ENCODE results near the gene RAET1G.
"Not testable (repeated sequence)": the region's sequence is repeated elsewhere in the genome, so short reads cannot be mapped to it uniquely, and the experiment has no call there.

Gene RAET1G

GRCh38 chr6:149953934-149954327 is 31.0 kb upstream of the RAET1G start:
- DNase-seq (ENCODE audit: low read depth, low spot score): not testable (repeated sequence)

DNA sequence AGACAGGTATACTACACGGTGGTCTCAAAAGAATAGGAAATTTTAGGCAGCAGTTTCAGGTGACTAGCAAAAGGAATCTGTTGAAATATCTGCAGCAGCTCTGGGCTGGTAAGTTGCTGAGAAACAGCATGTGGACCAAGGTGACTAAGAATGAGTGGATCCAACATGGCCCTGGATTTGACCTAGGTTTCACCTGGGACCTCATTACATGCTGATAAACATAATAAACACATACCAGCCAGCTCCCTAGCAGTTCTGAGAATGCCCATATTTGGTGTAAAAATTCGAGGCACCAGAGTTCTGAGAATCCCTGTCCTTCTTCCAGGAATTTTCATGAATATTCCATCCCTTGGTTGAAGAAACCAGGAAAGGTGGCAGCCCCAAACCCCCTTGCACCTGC is 30.5 kb upstream of the RAET1G start:
- DNase-seq (ENCODE audit: low read depth, low spot score): not testable (repeated sequence)

DNA sequence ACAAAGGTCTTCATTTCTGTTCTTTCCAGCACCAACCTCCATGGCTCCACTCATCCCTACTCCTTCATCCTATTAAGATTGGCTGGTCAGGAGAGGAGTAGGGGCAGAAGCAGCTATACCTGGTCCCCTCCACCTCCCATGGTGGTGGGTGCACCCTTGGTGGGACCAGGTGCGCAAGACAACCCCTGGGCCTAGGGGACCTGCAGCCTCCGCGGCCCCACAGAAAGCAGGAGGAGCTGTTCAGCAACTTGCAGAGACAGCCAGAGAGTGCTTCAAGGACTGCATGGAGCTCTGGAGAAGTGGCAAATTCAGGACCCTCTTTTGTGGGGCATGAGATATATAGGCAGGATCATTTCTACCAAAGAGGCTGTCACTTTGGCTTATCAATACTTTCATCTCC is 28.7 kb upstream of the RAET1G start:
- DNase-seq (ENCODE audit: low read depth, low spot score): no peak

DNA sequence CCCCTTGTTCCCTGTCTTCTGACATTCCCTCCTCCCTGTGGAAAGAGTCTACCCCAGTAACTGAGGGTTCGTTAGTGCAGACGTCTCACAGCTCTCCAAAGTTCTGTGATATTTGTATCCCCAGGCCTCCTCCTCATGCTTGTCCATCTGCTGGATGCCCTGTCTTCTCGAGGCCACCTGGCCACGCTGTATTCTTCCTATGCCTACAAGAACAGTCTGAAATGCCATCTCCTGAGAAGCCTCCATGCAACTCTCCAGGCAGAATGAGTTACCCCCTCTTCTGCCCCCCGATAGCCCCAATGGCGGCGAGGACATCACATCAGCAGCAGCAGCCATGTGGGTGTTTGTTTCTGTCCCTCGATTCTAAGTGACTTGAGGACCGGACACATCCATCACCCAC is 28.2 kb upstream of the RAET1G start:
- no peak for DNase-seq (ENCODE audit: low read depth, low spot score)

- DNase-seq (ENCODE audit: low read depth, low spot score): no peak
These were observed 27.5 kb upstream of the RAET1G start for GRCh38 chr6:149950423-149950822.

DNA sequence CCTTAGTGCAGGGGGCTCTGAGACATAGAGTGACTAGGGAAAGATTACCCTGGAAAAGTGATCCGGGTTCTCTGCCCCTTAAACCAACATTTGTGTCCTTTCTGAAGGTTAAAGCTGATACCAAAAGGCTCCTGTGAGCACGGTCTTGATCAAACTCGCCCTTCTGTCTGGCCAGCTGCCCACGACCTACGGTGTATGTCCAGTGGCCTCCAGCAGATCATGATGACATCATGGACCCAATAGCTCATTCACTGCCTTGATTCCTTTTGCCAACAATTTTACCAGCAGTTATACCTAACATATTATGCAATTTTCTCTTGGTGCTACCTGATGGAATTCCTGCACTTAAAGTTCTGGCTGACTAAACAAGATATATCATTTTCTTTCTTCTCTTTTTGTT is 25.7 kb upstream of the RAET1G start:
- DNase-seq (ENCODE audit: low read depth, low spot score): no peak

- DNase-seq (ENCODE audit: low read depth, low spot score): no peak
These were observed 25.1 kb upstream of the RAET1G start for GRCh38 chr6:149948011-149948410.

DNA sequence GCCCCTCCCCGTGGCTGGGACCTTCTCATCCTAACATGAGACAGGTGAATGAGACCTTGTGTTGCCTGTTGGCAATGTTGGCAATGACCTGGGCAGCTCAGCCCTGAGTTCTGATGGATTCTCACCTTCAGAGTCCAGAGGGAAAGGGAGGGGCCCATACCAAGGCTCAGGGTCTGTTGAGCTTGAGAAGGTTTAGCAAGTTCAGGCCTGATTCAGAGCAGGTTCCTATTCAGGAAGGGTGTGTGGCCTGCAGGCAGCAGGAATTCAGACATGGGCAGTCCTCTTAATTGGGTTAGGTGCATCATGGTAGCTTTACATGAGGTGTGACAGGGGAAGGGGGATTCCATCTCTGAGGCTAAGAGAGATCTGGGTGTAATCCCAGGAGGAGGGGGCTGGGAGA is 24.6 kb upstream of the RAET1G start:
- DNase-seq (ENCODE audit: low read depth, low spot score): not testable (repeated sequence)

- DNase-seq (ENCODE audit: low read depth, low spot score): not testable (repeated sequence)
These were observed 23.7 kb upstream of the RAET1G start for GRCh38 chr6:149946631-149947030.

- DNase-seq (ENCODE audit: low read depth, low spot score): not testable (repeated sequence)
These were observed 22.4 kb upstream of the RAET1G start for GRCh38 chr6:149945276-149945675.

DNA sequence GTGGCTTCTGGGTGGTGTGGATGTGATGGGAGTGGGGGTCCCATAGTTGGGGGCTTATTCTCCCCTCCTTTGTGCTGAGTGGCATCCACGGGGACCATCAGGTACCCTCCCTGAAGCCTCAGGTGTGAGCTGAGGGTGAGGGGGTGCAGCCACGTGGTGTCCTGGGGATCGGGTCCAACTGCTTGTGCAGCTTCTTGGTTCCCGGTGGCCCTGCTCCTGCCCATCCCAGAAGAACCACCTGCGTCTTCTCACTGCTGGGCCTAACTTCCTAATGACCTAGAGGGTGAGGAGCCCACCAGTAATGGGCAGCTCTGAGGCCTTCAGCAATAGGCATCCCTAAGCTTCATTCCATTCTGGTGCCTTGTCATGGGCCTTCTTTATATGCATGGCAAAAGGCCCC is 20.4 kb upstream of the RAET1G start:
- DNase-seq (ENCODE audit: low read depth, low spot score): not testable (repeated sequence)

- no peak for DNase-seq (ENCODE audit: low read depth, low spot score)
These were observed 19.5 kb upstream of the RAET1G start for GRCh38 chr6:149942461-149942829.

GRCh38 chr6:149941583-149942460 is 18.9 kb upstream of the RAET1G start, which contains the start of gene ULBP2:
TSS of gene ULBP2 (plus strand) at chr6:149942014. CDS start at chr6:149942073, 59 bp downstream.
- DNase-seq (ENCODE audit: low read depth, low spot score): peak; percentile 63

GRCh38 chr6:149940672-149940982 is 17.7 kb upstream of the RAET1G start:
- no peak for DNase-seq (ENCODE audit: low read depth, low spot score)

DNA sequence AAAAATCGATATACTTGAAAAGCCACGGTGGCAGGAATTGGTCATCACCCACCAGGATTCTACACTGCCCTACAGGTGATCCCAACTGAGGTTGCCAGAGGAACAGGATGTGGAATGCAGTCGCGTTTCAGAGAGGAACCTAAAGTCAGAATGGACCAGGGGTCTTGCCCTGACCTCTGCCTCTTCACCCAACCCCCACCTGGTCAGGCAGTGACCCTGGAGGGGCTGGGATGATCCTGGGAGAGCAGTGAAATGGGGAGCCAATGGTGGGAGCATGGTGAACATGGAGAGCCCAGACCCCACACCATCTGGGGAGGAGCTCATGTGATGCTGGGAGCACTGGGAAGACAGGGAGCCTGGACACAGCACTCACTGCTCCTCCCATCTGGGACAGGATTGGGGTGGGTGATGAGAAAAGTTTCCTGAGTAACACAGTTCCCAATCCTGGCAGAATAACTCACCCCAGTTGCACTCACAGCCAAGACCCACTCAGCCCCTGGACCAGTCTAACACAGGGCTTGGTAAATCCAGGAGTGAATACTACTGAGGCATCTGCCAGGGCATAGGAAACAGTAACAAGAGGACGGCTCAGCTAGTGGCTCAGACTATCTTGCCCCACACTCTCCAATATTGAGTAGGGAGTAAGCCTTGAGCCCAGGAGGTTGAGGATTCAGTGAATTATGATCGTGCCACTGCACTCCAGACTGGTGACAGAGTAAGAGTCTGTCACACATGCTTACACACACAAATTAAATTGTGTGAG is 17.2 kb upstream of the RAET1G start:
- DNase-seq (ENCODE audit: low read depth, low spot score): no peak

GRCh38 chr6:149939356-149939648 is 16.4 kb upstream of the RAET1G start:
- no peak for DNase-seq (ENCODE audit: low read depth, low spot score)

- DNase-seq (ENCODE audit: low read depth, low spot score): no peak
These were observed 15.8 kb upstream of the RAET1G start for GRCh38 chr6:149938571-149939355.

GRCh38 chr6:149938013-149938570 is 15.2 kb upstream of the RAET1G start:
- DNase-seq (ENCODE audit: low read depth, low spot score): not testable (repeated sequence)

- no peak for DNase-seq (ENCODE audit: low read depth, low spot score)
These were observed 13.8 kb upstream of the RAET1G start for GRCh38 chr6:149936743-149937142.

GRCh38 chr6:149935668-149936067 is 12.7 kb upstream of the RAET1G start:
- no peak for DNase-seq (ENCODE audit: low read depth, low spot score)

DNA sequence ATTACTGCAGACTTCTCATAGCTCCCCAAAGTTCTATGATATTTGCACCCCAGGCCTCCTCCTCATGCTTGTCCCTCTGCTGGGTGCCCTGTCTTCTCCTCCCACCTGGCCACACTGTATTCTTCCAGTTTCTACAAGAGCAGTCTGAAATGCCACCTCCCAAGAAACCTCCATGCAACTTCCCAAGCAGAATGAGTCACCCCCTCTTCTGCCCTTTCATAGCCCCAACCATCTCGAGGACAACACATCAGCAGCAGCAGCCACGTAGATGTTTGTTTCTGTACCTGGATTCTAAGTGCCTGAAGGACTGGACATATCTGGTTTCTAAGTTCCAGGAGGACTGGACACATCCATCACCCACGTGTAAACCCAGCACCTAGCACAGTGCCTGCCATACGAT is 12.3 kb upstream of the RAET1G start:
- no peak for DNase-seq (ENCODE audit: low read depth, low spot score)
